Vagina (tissue), 2 donors: ENCODE measurements around the gene SYTL5.

Experiments used
- CTCF ChIP-seq, 3 experiments: fragments of 450-650 bp in 2 of 3; fragments of 200-600 bp in 1 of 3; sonication (generic) in 1 of 3; IDR thresholded peaks; one replicate each; pipeline ENCODE4 v1.5.1; 2017 to 2019; ENCODE audit warnings: antibody characterized with exemption in 3 of 3, mild to moderate bottlenecking in 2 of 3, moderate library complexity in 2 of 3
- POLR2A ChIP-seq, 2 donors: fragments of 450-650 bp; IDR thresholded peaks; one replicate each; pipeline ENCODE4 v1.6.1; 2017; ENCODE audit warnings: antibody characterized with exemption in 2 of 2, mild to moderate bottlenecking in 2 of 2, moderate library complexity in 2 of 2
- POLR2AphosphoS5 ChIP-seq, 2 donors: sonication (generic); formaldehyde crosslinking; IDR thresholded peaks; one replicate each; pipeline ENCODE4 v1.9.0; 2017; ENCODE audit warnings: antibody characterized with exemption in 2 of 2, mild to moderate bottlenecking in 2 of 2, low read depth in 1 of 2; ENCODE audit not compliant: insufficient read depth in 1 of 2

- no peak for TF ChIP-seq CTCF (IDR thresholded peaks at IDR 0.05)
- TF ChIP-seq POLR2AphosphoS5 (IDR thresholded peaks at IDR 0.05; ENCODE audit: insufficient read depth in 1 of 2, low read depth in 1 of 2), result no peak
- TF ChIP-seq POLR2A (IDR thresholded peaks at IDR 0.05), result no peak
Measured at GRCh38 chrX:38109042-38109898, 102.9 kb downstream of the SYTL5 start.
